Spleen (tissue), 7 donors: Measurements from ENCODE around the gene TLE4.

Experiments
- CTCF ChIP-seq, 11 experiments: fragments of 200-600 bp in 7 of 11; fragments of 450-650 bp in 4 of 11; sonication (generic) in 4 of 11; IDR thresholded peaks in 8 of 11; conservative IDR thresholded peaks in 3 of 11; 1 replicate in 7 of 11; 2 replicates in 4 of 11; pipeline versions ENCODE4 v1.4.0 to v1.8.0; 2016 to 2021; ENCODE audit warnings: antibody characterized with exemption in 11 of 11, inconsistent platforms in 4 of 11, mild to moderate bottlenecking in 1 of 11
- POLR2A ChIP-seq, 3 donors: fragments of 450-650 bp; IDR thresholded peaks; one replicate each; pipeline ENCODE4 v1.5.1; 2017; ENCODE audit warnings: antibody characterized with exemption in 3 of 3, mild to moderate bottlenecking in 1 of 3
- donor health status: DM: no; HTN: no; CAD: no; lungs with moderate emphysema.
- donor health status: DM: no; HTN: no; CAD: no.
- donor health status: DM: no; HTN: no; CAD: no.

GRCh38 chr9:79693750-79694149 lies 122.0 kb downstream of the TLE4 start:
- TF ChIP-seq POLR2A (IDR thresholded peaks at IDR 0.05): no peak
- TF ChIP-seq CTCF (IDR thresholded peaks at IDR 0.05 in 8 of 11, conservative IDR thresholded peaks at IDR 0.05 in 3 of 11): no peak
